Central memory CD4-positive, alpha-beta T cell (primary cell): Measurements from ENCODE around the gene ARSJ.
"Not testable (repeated sequence)": the region's sequence is repeated elsewhere in the genome, so short reads cannot be mapped to it uniquely, and the experiment has no call there.

Experiments used
- DNase-seq: peaks from one replicate; pipeline ENCODE4 v3.0.0; 2022

The ARSJ gene

GRCh38 chr4:113955411-113955810, 24.0 kb downstream of the ARSJ start:
- DNase-seq: no peak

GRCh38 chr4:113953888-113954287, 25.6 kb downstream of the ARSJ start:
- DNase-seq: no peak

- DNase-seq: peak; percentile 3
These were observed 26.9 kb downstream of the ARSJ start for GRCh38 chr4:113952452-113953029.

GRCh38 chr4:113951263-113951662, 28.2 kb downstream of the ARSJ start:
- DNase-seq: no peak

- DNase-seq: no peak
These were observed 29.2 kb downstream of the ARSJ start for GRCh38 chr4:113950207-113950606.

GRCh38 chr4:113947484-113947883, 32.0 kb downstream of the ARSJ start:
- no peak for DNase-seq

- no peak for DNase-seq
These were observed 33.5 kb downstream of the ARSJ start for GRCh38 chr4:113945906-113946305.

GRCh38 chr4:113943863-113944262, 35.6 kb downstream of the ARSJ start:
- DNase-seq: no peak

- DNase-seq: no peak
These were observed 36.4 kb downstream of the ARSJ start for GRCh38 chr4:113943085-113943484.

- DNase-seq: no peak
These were observed 37.6 kb downstream of the ARSJ start for GRCh38 chr4:113941836-113942235.

GRCh38 chr4:113940103-113940502, 39.3 kb downstream of the ARSJ start:
- DNase-seq: not testable (repeated sequence)

GRCh38 chr4:113935190-113935589, 44.3 kb downstream of the ARSJ start:
- no peak for DNase-seq

GRCh38 chr4:113924706-113925105, 54.7 kb downstream of the ARSJ start:
- DNase-seq: not testable (repeated sequence)

GRCh38 chr4:113921089-113921794, 58.2 kb downstream of the ARSJ start:
- DNase-seq: no peak

GRCh38 chr4:113919611-113920010, 59.8 kb downstream of the ARSJ start:
- no peak for DNase-seq

- DNase-seq: no peak
These were observed 60.3 kb downstream of the ARSJ start for GRCh38 chr4:113919145-113919544.

GRCh38 chr4:113908829-113909228, 70.6 kb downstream of the ARSJ start:
- DNase-seq: peak; percentile 14

GRCh38 chr4:113907559-113907958, 71.9 kb downstream of the ARSJ start:
- DNase-seq: no peak

- no peak for DNase-seq
These were observed 74.1 kb downstream of the ARSJ start for GRCh38 chr4:113905301-113905700.

GRCh38 chr4:113904877-113905276, 74.6 kb downstream of the ARSJ start:
- DNase-seq: no peak

GRCh38 chr4:113901994-113902787, 77.3 kb downstream of the ARSJ start:
- peak; percentile 83 for DNase-seq

- DNase-seq: peak; percentile 63
These were observed 80.0 kb downstream of the ARSJ start for GRCh38 chr4:113899271-113900070.

GRCh38 chr4:113893546-113893945, 85.9 kb downstream of the ARSJ start:
- DNase-seq: no peak
